Motor neuron (in vitro differentiated cells): ENCODE data around the gene NDUFS6. TPM values are rescaled to one million over a fixed set of nuclear protein-coding genes. Genes with fewer than 3 reads are reported as not detected.
A peak's percentile ranks its signal among the peaks of the same experiment; 100 is the strongest.

ENCODE experiments used
- ATAC-seq, 8 experiments: fragments of 200-7000 bp; cut with Tn5 transposase; replicated peaks in 6 of 8; 2 replicates each; pipeline ENCODE4 v1.8.0; 2021; ENCODE audit warnings: mild to moderate bottlenecking in 8 of 8, moderate library complexity in 8 of 8
- H3K27ac ChIP-seq, 2 donors: fragments of 250-450 bp; sonication (Bioruptor Pico); 2 replicates each; pipeline ENCODE4 v1.9.0; 2021; ENCODE audit warnings: antibody characterized with exemption in 2 of 2, mild to moderate bottlenecking in 2 of 2, moderate library complexity in 1 of 2
- H3K4me1 ChIP-seq, 2 donors: fragments of 250-450 bp; sonication (Bioruptor Pico); replicated peaks in 1 of 2; 2 replicates each; pipeline ENCODE4 v1.6.1; 2021; ENCODE audit warnings: antibody characterized with exemption in 2 of 2, mild to moderate bottlenecking in 2 of 2, moderate library complexity in 1 of 2
- H3K4me3 ChIP-seq, 5 donors: fragments of 250-450 bp; sonication (Bioruptor Pico); 2 replicates each; pipeline ENCODE4 v1.9.0; 2021; ENCODE audit warnings: antibody characterized with exemption in 5 of 5, mild to moderate bottlenecking in 5 of 5, moderate library complexity in 4 of 5
- WGBS, 10 experiments: fragments of 450-650 bp; shearing (Covaris generic); methylation state at CpG; one replicate each; pipeline ENCODE4 v1.0.0; 2022; 5-methylcytosine and 5-hydroxymethylcytosine counted together
- in situ Hi-C, 9 experiments: fragments of 400-800 bp; cut with MboI; loops; one replicate each; pipeline ENCODE4 v1.15.0; 2021; ENCODE audit warnings: low sequenced_read_pairs in 9 of 9, low pct_unique_long_range_greater_than_20kb in 2 of 9; ENCODE audit not compliant: unreplicated experiment in 9 of 9
- total RNA-seq, 8 experiments: library from RNA; unstranded; fragments of 300-600 nt; gene quantifications; 2 replicates each; pipeline versions ENCODE4 v1.2.3 to v1.2.4, GENCODE V29; 2022

The NDUFS6 gene
- total RNA-seq = 100 to 1,000 TPM in 1 of 8 experiments, 10 to 100 TPM in 7; 51.6 to 103 (median 67.6) TPM

- in situ Hi-C loops = no loop called here
- H3K4me3 ChIP-seq = peak within 1 kb of the TSS; percentile 51 to 99 (median 88)
- WGBS, 10 experiments = 0 to 20% (median 4%) methylated on average over 1 to 9 of the region's 69 CpGs; no CpG with 5 or more reads in 3 of the 10 experiments
- H3K4me1 ChIP-seq = peaks cover 3 to 6% of the 10 kb centered on the region in 2 donors
- peak; percentile 39 to 69 (median 60) for ATAC-seq
- H3K27ac ChIP-seq = peak within 1 kb of the TSS; percentile 86 to 93
Observed at GRCh38 chr5:1801222-1801966, at the start of gene NDUFS6. Gene NDUFS6 (plus strand): TSS chr5:1801407. CDS start chr5:1801418, 11 bp downstream.

GRCh38 chr5:1751864-1752822 lies 49.1 kb upstream of the NDUFS6 start:
- in situ Hi-C loops = loop anchor here in 1 of 9 experiments (25.0 kb wide), 1 partner anchor 285 kb away; no protein-coding TSS in a partner anchor
- ATAC-seq = no peak

GRCh38 chr5:1752881-1753280 lies 48.3 kb upstream of the NDUFS6 start:
- in situ Hi-C loops = loop anchor here in 1 of 9 experiments (25.0 kb wide), 1 partner anchor 284 kb away; no protein-coding TSS in a partner anchor
- no peak for ATAC-seq
- H3K4me1 ChIP-seq = no peaks in the 10 kb centered on the region
- no peak overlapping the region for H3K4me3 ChIP-seq
- H3K27ac ChIP-seq = no peak overlapping the region
- WGBS, 10 experiments = 0 to 82% (median 60%) methylated on average over 1 to 8 of the region's 16 CpGs; no CpG with 5 or more reads in 5 of the 10 experiments

More at GRCh38 chr5:1751864-1752822, 49.1 kb upstream of the NDUFS6 start:
- Histone ChIP-seq H3K4me1 (no peaks in the 10 kb centered on the region), H3K27ac (no peak overlapping the region), H3K4me3 (no peak overlapping the region)
- WGBS, 10 experiments = 27 to 100% (median 80%) methylated on average over 1 to 10 of the region's 29 CpGs; no CpG with 5 or more reads in 5 of the 10 experiments

- no peak overlapping the region for H3K4me3 ChIP-seq
- no peak for ATAC-seq
Observed at GRCh38 chr5:1753490-1753889, 47.7 kb upstream of the NDUFS6 start.

GRCh38 chr5:1754531-1755220 lies 46.5 kb upstream of the NDUFS6 start:
- in situ Hi-C loops = loop anchor here in 1 of 9 experiments (25.0 kb wide), 1 partner anchor 283 kb away; no protein-coding TSS in a partner anchor
- no peak for ATAC-seq
- Histone ChIP-seq H3K4me3 (no peak overlapping the region), H3K4me1 (no peaks in the 10 kb centered on the region), H3K27ac (no peak overlapping the region)
- 7 to 100% (median 85%) methylated on average over 1 to 13 of the region's 14 CpGs; no CpG with 5 or more reads in 2 of the 10 experiments for WGBS, 10 experiments

More at GRCh38 chr5:1753490-1753889, 47.7 kb upstream of the NDUFS6 start:
- in situ Hi-C loops = loop anchor here in 1 of 9 experiments (25.0 kb wide), 1 partner anchor 284 kb away; no protein-coding TSS in a partner anchor
- H3K4me1 ChIP-seq = no peaks in the 10 kb centered on the region
- WGBS, 10 experiments = 49 to 94% (median 74%) methylated on average over 2 to 8 of the region's 8 CpGs; no CpG with 5 or more reads in 3 of the 10 experiments
- H3K27ac ChIP-seq = no peak overlapping the region

GRCh38 chr5:1755321-1755949 lies 45.8 kb upstream of the NDUFS6 start:
- no peaks in the 10 kb centered on the region for H3K4me1 ChIP-seq
- ATAC-seq = no peak
- 30 to 93% (median 69%) methylated on average over 1 to 10 of the region's 14 CpGs; no CpG with 5 or more reads in 1 of the 10 experiments for whole genome bisulfite sequencing, 10 experiments
- in situ Hi-C loops = loop anchor here in 1 of 9 experiments (25.0 kb wide), 1 partner anchor 282 kb away; no protein-coding TSS in a partner anchor
- H3K27ac ChIP-seq = no peak overlapping the region
- no peak overlapping the region for H3K4me3 ChIP-seq

- no peaks in the 10 kb centered on the region for H3K4me1 ChIP-seq
- H3K27ac ChIP-seq = no peak overlapping the region
- H3K4me3 ChIP-seq = no peak overlapping the region
- no peak for ATAC-seq
- in situ Hi-C loops = loop anchor here in 1 of 9 experiments (25.0 kb wide), 1 partner anchor 281 kb away; no protein-coding TSS in a partner anchor
- WGBS, 10 experiments = 42 to 82% (median 64%) methylated on average over 7 to 11 of the region's 11 CpGs; no CpG with 5 or more reads in 1 of the 10 experiments
Observed at GRCh38 chr5:1756481-1756880, 44.7 kb upstream of the NDUFS6 start.

GRCh38 chr5:1757511-1757910 lies 43.7 kb upstream of the NDUFS6 start:
- H3K4me1 ChIP-seq = no peaks in the 10 kb centered on the region
- no peak overlapping the region for H3K27ac ChIP-seq
- in situ Hi-C loops = loop anchor here in 1 of 9 experiments (25.0 kb wide), 1 partner anchor 280 kb away; no protein-coding TSS in a partner anchor
- WGBS, 10 experiments = 18 to 100% (median 79%) methylated on average over 1 to 7 of the region's 10 CpGs; no CpG with 5 or more reads in 3 of the 10 experiments
- no peak overlapping the region for H3K4me3 ChIP-seq
- no peak for ATAC-seq

GRCh38 chr5:1758574-1758973 lies 42.6 kb upstream of the NDUFS6 start:
- ATAC-seq = no peak
- Histone ChIP-seq H3K27ac (no peak overlapping the region), H3K4me1 (no peaks in the 10 kb centered on the region), H3K4me3 (no peak overlapping the region)
- 7 to 100% (median 72%) methylated on average over 2 to 3 of the region's 3 CpGs; no CpG with 5 or more reads in 1 of the 10 experiments for WGBS, 10 experiments
- in situ Hi-C loops = loop anchor here in 1 of 9 experiments (25.0 kb wide), 1 partner anchor 279 kb away; no protein-coding TSS in a partner anchor

GRCh38 chr5:1759378-1759970 lies 41.7 kb upstream of the NDUFS6 start:
- in situ Hi-C loops = loop anchor here in 1 of 9 experiments (25.0 kb wide), 1 partner anchor 278 kb away; no protein-coding TSS in a partner anchor
- ATAC-seq = no peak
- no peak overlapping the region for H3K4me3 ChIP-seq
- WGBS, 10 experiments = 30 to 100% (median 60%) methylated on average over 1 to 7 of the region's 13 CpGs; no CpG with 5 or more reads in 3 of the 10 experiments
- H3K27ac ChIP-seq = no peak overlapping the region
- no peaks in the 10 kb centered on the region for H3K4me1 ChIP-seq

GRCh38 chr5:1760231-1760630 lies 41.0 kb upstream of the NDUFS6 start:
- WGBS, 10 experiments = 18 to 100% (median 82%) methylated on average over 2 to 4 of the region's 4 CpGs; no CpG with 5 or more reads in 2 of the 10 experiments

More at GRCh38 chr5:1760231-1760630, 41.0 kb upstream of the NDUFS6 start:
- in situ Hi-C loops = loop anchor here in 1 of 9 experiments (25.0 kb wide), 1 partner anchor 277 kb away; no protein-coding TSS in a partner anchor
- H3K4me3 ChIP-seq = no peak overlapping the region
- H3K27ac ChIP-seq = no peak overlapping the region
- no peaks in the 10 kb centered on the region for H3K4me1 ChIP-seq
- no peak for ATAC-seq
